ENCODE data around the gene C1QTNF1.

C1QTNF1 gene

DNA sequence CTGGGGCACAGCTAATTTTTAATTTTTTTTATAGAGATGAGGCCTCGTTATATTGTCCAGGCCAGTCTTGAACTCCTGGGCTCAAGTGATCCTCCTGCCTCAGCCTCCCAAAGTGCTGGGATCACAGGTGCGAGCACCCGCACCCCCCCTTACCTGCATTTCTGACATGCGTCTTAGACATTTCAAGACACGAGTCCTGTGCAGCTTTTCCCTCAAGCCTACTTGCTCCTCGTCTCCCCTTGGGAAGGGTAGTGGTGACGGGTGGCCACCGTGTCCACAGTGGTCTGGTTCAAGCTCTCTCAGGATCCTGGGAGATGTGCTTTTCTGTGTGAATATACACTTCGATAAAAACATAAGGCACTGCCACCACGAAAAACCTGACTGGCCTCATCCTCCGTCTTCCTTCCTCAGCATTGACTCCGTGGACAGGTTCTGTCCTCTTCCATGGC is 24.0 kb upstream of the C1QTNF1 start:
- TF ChIP-seq, protein P1, sequence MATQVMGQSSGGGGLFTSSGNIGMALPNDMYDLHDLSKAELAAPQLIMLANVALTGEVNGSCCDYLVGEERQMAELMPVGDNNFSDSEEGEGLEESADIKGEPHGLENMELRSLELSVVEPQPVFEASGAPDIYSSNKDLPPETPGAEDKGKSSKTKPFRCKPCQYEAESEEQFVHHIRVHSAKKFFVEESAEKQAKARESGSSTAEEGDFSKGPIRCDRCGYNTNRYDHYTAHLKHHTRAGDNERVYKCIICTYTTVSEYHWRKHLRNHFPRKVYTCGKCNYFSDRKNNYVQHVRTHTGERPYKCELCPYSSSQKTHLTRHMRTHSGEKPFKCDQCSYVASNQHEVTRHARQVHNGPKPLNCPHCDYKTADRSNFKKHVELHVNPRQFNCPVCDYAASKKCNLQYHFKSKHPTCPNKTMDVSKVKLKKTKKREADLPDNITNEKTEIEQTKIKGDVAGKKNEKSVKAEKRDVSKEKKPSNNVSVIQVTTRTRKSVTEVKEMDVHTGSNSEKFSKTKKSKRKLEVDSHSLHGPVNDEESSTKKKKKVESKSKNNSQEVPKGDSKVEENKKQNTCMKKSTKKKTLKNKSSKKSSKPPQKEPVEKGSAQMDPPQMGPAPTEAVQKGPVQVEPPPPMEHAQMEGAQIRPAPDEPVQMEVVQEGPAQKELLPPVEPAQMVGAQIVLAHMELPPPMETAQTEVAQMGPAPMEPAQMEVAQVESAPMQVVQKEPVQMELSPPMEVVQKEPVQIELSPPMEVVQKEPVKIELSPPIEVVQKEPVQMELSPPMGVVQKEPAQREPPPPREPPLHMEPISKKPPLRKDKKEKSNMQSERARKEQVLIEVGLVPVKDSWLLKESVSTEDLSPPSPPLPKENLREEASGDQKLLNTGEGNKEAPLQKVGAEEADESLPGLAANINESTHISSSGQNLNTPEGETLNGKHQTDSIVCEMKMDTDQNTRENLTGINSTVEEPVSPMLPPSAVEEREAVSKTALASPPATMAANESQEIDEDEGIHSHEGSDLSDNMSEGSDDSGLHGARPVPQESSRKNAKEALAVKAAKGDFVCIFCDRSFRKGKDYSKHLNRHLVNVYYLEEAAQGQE (IDR thresholded peaks at IDR 0.05; ENCODE audit: low read depth), result no peak
- TF ChIP-seq ZBTB7A (IDR thresholded peaks at IDR 0.05; ENCODE audit: low read depth), result no peak
- TF ChIP-seq RAD21 (IDR thresholded peaks at IDR 0.05; ENCODE audit: low read depth), result no peak
- no peak for TF ChIP-seq FOXM1 (IDR thresholded peaks at IDR 0.05; ENCODE audit: borderline replicate concordance, low read depth)
- no peak for TF ChIP-seq CREB1 (IDR thresholded peaks at IDR 0.05; ENCODE audit: low read depth)
- no peak for TF ChIP-seq TAF1 (IDR thresholded peaks at IDR 0.05; ENCODE audit: low read depth)
- TF ChIP-seq, protein P2, sequence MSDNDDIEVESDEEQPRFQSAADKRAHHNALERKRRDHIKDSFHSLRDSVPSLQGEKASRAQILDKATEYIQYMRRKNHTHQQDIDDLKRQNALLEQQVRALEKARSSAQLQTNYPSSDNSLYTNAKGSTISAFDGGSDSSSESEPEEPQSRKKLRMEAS (IDR thresholded peaks at IDR 0.05), result no peak
- TF ChIP-seq CEBPB (IDR thresholded peaks at IDR 0.05), result no peak
- TF ChIP-seq USF1 (IDR thresholded peaks at IDR 0.05), result no peak
- TF ChIP-seq EGR1 (IDR thresholded peaks at IDR 0.05), result no peak
- TF ChIP-seq NFIC (IDR thresholded peaks at IDR 0.05), result no peak
- no peak for TF ChIP-seq TEAD4 (IDR thresholded peaks at IDR 0.05)
- no peak for TF ChIP-seq YY1 (IDR thresholded peaks at IDR 0.05; ENCODE audit: low read depth)
- no peak for TF ChIP-seq EP300 (IDR thresholded peaks at IDR 0.05; ENCODE audit: borderline replicate concordance)
- TF ChIP-seq TCF12 (IDR thresholded peaks at IDR 0.05; ENCODE audit: low read depth), result no peak

GRCh38 chr17:79000396-79001189 is 23.4 kb upstream of the C1QTNF1 start:
- no peak for TF ChIP-seq TAF1 (IDR thresholded peaks at IDR 0.05; ENCODE audit: low read depth)
- TF ChIP-seq NFIC (IDR thresholded peaks at IDR 0.05), result no peak
- no peak for TF ChIP-seq YY1 (IDR thresholded peaks at IDR 0.05; ENCODE audit: low read depth)
- no peak for TF ChIP-seq EP300 (IDR thresholded peaks at IDR 0.05; ENCODE audit: borderline replicate concordance)
- TF ChIP-seq TEAD4 (IDR thresholded peaks at IDR 0.05), result no peak
- TF ChIP-seq, protein P1 (IDR thresholded peaks at IDR 0.05; ENCODE audit: low read depth), result no peak
- TF ChIP-seq EGR1 (IDR thresholded peaks at IDR 0.05), result no peak
- TF ChIP-seq TCF12 (IDR thresholded peaks at IDR 0.05; ENCODE audit: low read depth), result no peak
- TF ChIP-seq CEBPB (IDR thresholded peaks at IDR 0.05), result no peak
- no peak for TF ChIP-seq RAD21 (IDR thresholded peaks at IDR 0.05; ENCODE audit: low read depth)
- TF ChIP-seq USF1 (IDR thresholded peaks at IDR 0.05), result no peak
- no peak for TF ChIP-seq CREB1 (IDR thresholded peaks at IDR 0.05; ENCODE audit: low read depth)
- TF ChIP-seq, protein P2 (IDR thresholded peaks at IDR 0.05), result no peak
- TF ChIP-seq FOXM1 (IDR thresholded peaks at IDR 0.05; ENCODE audit: borderline replicate concordance, low read depth), result no peak
- no peak for TF ChIP-seq ZBTB7A (IDR thresholded peaks at IDR 0.05; ENCODE audit: low read depth)

DNA sequence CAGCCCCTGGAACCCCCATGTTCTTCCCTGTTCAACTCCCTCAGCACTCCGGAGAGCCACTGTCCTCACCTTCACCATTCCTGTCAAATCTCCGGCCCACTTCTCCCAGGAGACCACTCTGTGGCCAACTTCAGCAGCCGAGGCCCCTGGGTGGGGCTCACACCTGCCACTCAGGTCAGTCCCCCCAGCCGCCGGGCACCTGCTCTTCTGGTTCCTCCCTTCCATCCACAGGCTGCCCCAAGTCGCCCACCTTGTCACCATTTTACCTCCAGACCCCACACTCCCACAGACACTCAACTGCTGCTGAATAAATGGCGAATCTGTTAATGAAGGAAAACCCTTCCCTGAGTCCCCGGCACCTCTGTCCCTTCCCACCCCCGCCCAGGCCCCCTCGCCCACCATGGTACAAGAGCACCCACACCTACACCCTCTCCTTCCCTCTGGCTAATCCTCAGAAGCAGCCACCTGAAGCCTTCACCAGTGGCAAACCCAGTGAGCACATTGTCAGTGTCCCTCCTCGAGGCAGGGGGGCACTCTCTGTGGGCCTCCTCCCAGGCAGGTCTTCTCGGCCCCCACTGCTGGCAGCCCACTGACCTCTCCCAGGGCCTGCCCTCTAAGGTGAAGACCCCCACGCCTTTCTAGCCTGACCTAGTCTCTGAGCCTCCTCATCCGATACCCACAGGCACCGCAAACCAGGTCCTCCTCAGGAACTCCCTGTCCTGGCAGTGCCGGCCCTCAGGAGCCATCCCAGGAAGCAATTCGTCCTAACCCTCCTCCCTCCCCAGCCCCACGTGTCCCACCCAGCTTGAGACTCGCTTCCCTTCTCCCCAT is 22.6 kb upstream of the C1QTNF1 start:
- TF ChIP-seq CREB1 (IDR thresholded peaks at IDR 0.05; ENCODE audit: low read depth), result no peak
- no peak for TF ChIP-seq YY1 (IDR thresholded peaks at IDR 0.05; ENCODE audit: low read depth)
- TF ChIP-seq EP300 (IDR thresholded peaks at IDR 0.05; ENCODE audit: borderline replicate concordance), result no peak
- TF ChIP-seq NFIC (IDR thresholded peaks at IDR 0.05), result no peak
- no peak for TF ChIP-seq CEBPB (IDR thresholded peaks at IDR 0.05)
- TF ChIP-seq, protein P1 (IDR thresholded peaks at IDR 0.05; ENCODE audit: low read depth), result no peak
- TF ChIP-seq EGR1 (IDR thresholded peaks at IDR 0.05), result no peak
- no peak for TF ChIP-seq ZBTB7A (IDR thresholded peaks at IDR 0.05; ENCODE audit: low read depth)
- TF ChIP-seq USF1 (IDR thresholded peaks at IDR 0.05), result no peak
- TF ChIP-seq TCF12 (IDR thresholded peaks at IDR 0.05; ENCODE audit: low read depth), result no peak
- no peak for TF ChIP-seq RAD21 (IDR thresholded peaks at IDR 0.05; ENCODE audit: low read depth)
- TF ChIP-seq, protein P2 (IDR thresholded peaks at IDR 0.05), result no peak
- no peak for TF ChIP-seq FOXM1 (IDR thresholded peaks at IDR 0.05; ENCODE audit: borderline replicate concordance, low read depth)
- TF ChIP-seq TEAD4 (IDR thresholded peaks at IDR 0.05), result no peak
- no peak for TF ChIP-seq TAF1 (IDR thresholded peaks at IDR 0.05; ENCODE audit: low read depth)

Data from Ishikawa (cell line).